Common myeloid progenitor, CD34-positive (primary cell): ENCODE measurements around the gene LILRB5.
"Not testable (repeated sequence)": the region's sequence is repeated elsewhere in the genome, so short reads cannot be mapped to it uniquely, and the experiment has no call there.

Experiments used
- CTCF ChIA-PET: fragments of 350-600 bp; sonication (Branson Sonifier 250); formaldehyde crosslinking; loops from one replicate; lab custom pipeline; 2021; ENCODE audit warnings: antibody characterized with exemption; lab: Charles Lee
- POLR2A ChIA-PET: fragments of 350-600 bp; sonication (Branson Sonifier 250); formaldehyde crosslinking; loops from one replicate; lab custom pipeline; 2021; ENCODE audit warnings: antibody characterized with exemption; lab: Charles Lee
- DNase-seq, 3 donors: peaks; one replicate each; pipeline versions ENCODE4 v3.0.0 to v3.0.0-alpha.2; 2013
- H3K27ac ChIP-seq, 2 experiments: 1 replicate in 1 of 2; 2 replicates in 1 of 2; pipeline ENCODE4 v1.7.0; 2013; ENCODE audit warnings: inconsistent platforms in 2 of 2, low read length in 2 of 2, mild to moderate bottlenecking in 2 of 2, low read depth in 1 of 2, moderate library complexity in 1 of 2; ENCODE audit not compliant: severe bottlenecking in 2 of 2, insufficient read depth in 1 of 2, poor library complexity in 1 of 2
- H3K27me3 ChIP-seq, 5 experiments: replicated peaks in 2 of 5; 1 replicate in 3 of 5; 2 replicates in 2 of 5; pipeline versions ENCODE4 v1.6.1 to v1.7.0; 2013; ENCODE audit warnings: low read length in 4 of 5, mild to moderate bottlenecking in 2 of 5, moderate library complexity in 2 of 5, inconsistent platforms in 1 of 5; ENCODE audit not compliant: insufficient read depth in 5 of 5, control insufficient read depth in 4 of 5
- H3K36me3 ChIP-seq, 4 experiments: 1 replicate in 2 of 4; 2 replicates in 2 of 4; pipeline versions ENCODE4 v1.6.1 to v1.7.0; 2013; ENCODE audit warnings: low read length in 3 of 4, control low read depth in 1 of 4, mild to moderate bottlenecking in 1 of 4; ENCODE audit not compliant: control insufficient read depth in 4 of 4, insufficient read depth in 4 of 4
- H3K4me1 ChIP-seq, 4 experiments: 1 replicate in 3 of 4; 2 replicates in 1 of 4; pipeline versions ENCODE4 v1.6.1 to v1.7.1; 2013; ENCODE audit warnings: low read length in 3 of 4, mild to moderate bottlenecking in 3 of 4, control low read depth in 1 of 4, inconsistent platforms in 1 of 4, moderate library complexity in 1 of 4; ENCODE audit not compliant: control insufficient read depth in 4 of 4, insufficient read depth in 4 of 4; ENCODE audit errors: control extremely low read depth in 1 of 4
- H3K4me3 ChIP-seq, 7 experiments: 1 replicate in 4 of 7; 2 replicates in 3 of 7; pipeline versions ENCODE4 v1.5.1 to v1.7.0; 2013; ENCODE audit warnings: mild to moderate bottlenecking in 7 of 7, low read length in 6 of 7, moderate library complexity in 6 of 7, inconsistent platforms in 2 of 7, low read depth in 2 of 7, control low read depth in 1 of 7; ENCODE audit not compliant: insufficient read depth in 4 of 7, control insufficient read depth in 1 of 7; ENCODE audit errors: extremely low read depth in 1 of 7
- H3K9me3 ChIP-seq, 5 experiments: 1 replicate in 4 of 5; 2 replicates in 1 of 5; pipeline versions ENCODE4 v1.6.1 to v1.7.1; 2013; ENCODE audit warnings: low read length in 4 of 5, mild to moderate bottlenecking in 2 of 5, inconsistent platforms in 1 of 5, low read depth in 1 of 5, moderate library complexity in 1 of 5; ENCODE audit not compliant: control insufficient read depth in 4 of 5, insufficient read depth in 2 of 5; ENCODE audit errors: control extremely low read depth in 1 of 5
- WGBS: methylation state at CpG from one replicate; pipeline ENCODE4 v1.1.5; 2013; ENCODE audit not compliant: insufficient coverage; 5-methylcytosine and 5-hydroxymethylcytosine counted together

LILRB5 gene

DNA sequence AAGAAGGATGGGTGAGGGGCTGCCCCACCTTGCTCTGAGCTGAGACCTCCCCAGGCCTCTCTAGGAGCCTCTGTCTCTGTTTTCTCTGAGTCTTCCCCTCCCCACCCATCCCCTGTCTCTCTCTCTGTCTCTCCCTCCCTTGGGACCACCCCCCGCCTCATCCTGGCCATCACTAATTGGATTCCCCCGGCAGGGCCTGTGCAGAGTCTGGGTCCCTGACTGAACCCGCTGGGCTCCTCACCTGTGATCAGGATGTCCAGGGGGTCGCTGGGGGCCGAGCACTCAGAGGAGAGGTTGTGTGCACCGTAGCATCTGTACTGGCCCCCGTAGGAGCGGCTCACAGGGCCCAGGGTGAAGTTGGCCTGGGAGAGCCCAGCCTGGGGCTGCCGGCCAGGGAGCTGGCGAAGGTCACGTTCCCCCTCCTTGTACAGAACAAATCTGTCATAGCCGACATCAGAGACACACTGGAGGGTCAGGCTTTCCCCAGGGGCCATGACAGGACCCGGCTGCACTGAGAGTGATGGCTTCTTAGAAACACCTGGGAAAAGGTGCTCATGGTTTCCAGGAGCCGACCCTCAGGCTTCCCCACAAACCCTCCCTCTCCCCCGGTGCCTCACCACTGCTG, 21.6 kb upstream of the LILRB5 start:
- H3K27me3 ChIP-seq, H3K4me3 ChIP-seq, H3K9me3 ChIP-seq, DNase-seq, H3K27ac ChIP-seq, H3K36me3 ChIP-seq, POLR2A ChIA-PET: not testable (repeated sequence)
- H3K4me1 ChIP-seq: peaks cover 15 to 48% (median 45%) of the 10 kb centered on the region in 4 experiments
- CTCF ChIA-PET: interaction anchor here (1.0 to 2.1 kb wide), 2 partner anchors 12 to 44 kb away, joined by 3 to 8 read pairs; no protein-coding TSS in a partner anchor
- WGBS: 96% methylated on average over 11 of the region's 15 CpGs

- H3K9me3 ChIP-seq, H3K36me3 ChIP-seq, DNase-seq, H3K27me3 ChIP-seq, H3K27ac ChIP-seq, POLR2A ChIA-PET, H3K4me3 ChIP-seq: not testable (repeated sequence)
- WGBS: 95% methylated on average over 9 of the region's 13 CpGs
- CTCF ChIA-PET: interaction anchor here (1.0 to 2.1 kb wide), 2 partner anchors 11 to 43 kb away, joined by 3 to 8 read pairs; no protein-coding TSS in a partner anchor
- H3K4me1 ChIP-seq: peaks cover 12 to 42% (median 39%) of the 10 kb centered on the region in 4 experiments
These were observed 21.0 kb upstream of the LILRB5 start for GRCh38 chr19:54278056-54278455.

GRCh38 chr19:54277111-54277615, 20.1 kb upstream of the LILRB5 start:
- H3K27me3 ChIP-seq, POLR2A ChIA-PET, H3K9me3 ChIP-seq, H3K36me3 ChIP-seq, H3K4me3 ChIP-seq, H3K27ac ChIP-seq, DNase-seq: not testable (repeated sequence)
- CTCF ChIA-PET: interaction anchor here (2.1 kb wide), 1 partner anchor 10 kb away, joined by 8 read pairs; no protein-coding TSS in a partner anchor
- WGBS: no CpG with 5 or more reads among the region's 15 CpGs
- peaks cover 6 to 36% (median 31%) of the 10 kb centered on the region in 4 experiments for H3K4me1 ChIP-seq

DNA sequence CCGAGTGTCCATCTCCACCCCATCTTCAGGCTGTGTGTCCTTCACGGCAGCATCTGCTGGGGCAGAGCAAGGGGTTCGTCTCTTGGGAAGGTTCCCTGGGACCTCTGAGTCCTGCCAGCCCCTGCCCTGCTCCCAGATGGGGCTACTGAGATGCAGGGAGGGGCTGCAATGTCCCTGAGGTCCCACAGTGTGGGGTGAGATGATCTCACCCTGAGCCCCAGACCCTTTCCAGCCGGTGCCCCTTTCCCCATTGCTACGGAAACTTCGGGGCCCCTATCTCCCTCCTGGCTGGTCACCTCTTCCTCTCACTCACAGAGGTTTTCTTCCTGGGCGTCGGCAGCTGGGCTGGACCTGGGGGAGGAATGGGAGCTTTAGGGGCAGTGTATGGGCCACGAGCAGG, 18.9 kb upstream of the LILRB5 start:
- Histone ChIP-seq H3K27me3 (no peaks in the 10 kb centered on the region), H3K4me3 (no peak overlapping the region), H3K9me3 (no peaks in the 10 kb centered on the region), H3K27ac (no peak overlapping the region), H3K4me1 (peaks cover 0 to 29% (median 23%) of the 10 kb centered on the region in 4 experiments), H3K36me3 (peaks cover 0 to 8% (median 1%) of the 10 kb centered on the region in 4 experiments)
- no peak for DNase-seq
- CTCF ChIA-PET: interaction anchor here (1.3 kb wide), 1 partner anchor 9 kb away, joined by 3 read pairs; no protein-coding TSS in a partner anchor
- WGBS: 100% methylated on average over 4 of the region's 9 CpGs
- POLR2A ChIA-PET: no interaction called here

DNA sequence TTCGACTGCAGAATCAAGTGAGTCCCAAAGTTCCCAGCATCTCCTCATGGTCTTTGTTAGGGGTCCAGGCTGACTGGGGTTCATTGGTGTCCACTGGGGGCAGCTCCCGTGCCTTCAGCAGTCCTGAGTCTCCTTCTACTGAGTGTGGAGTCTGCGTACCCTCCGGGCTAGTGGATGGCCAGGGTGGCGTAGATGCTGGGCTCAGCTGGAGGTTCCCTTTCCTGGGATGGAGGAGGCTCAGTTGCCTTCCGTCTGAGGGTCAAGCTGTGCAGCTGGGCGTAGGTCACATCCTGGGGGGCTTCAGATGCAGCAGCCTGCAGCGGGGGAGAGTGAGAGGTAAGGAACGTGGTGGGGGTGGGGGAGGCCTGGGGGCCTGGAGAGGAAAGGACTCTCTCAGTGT, 17.4 kb upstream of the LILRB5 start:
- POLR2A ChIA-PET, H3K27me3 ChIP-seq, H3K4me3 ChIP-seq, H3K36me3 ChIP-seq, CTCF ChIA-PET, H3K27ac ChIP-seq, DNase-seq, H3K9me3 ChIP-seq: not testable (repeated sequence)
- peaks cover 0 to 15% (median 9%) of the 10 kb centered on the region in 4 experiments for H3K4me1 ChIP-seq
- WGBS: 94% methylated on average over 2 of the region's 9 CpGs

DNA sequence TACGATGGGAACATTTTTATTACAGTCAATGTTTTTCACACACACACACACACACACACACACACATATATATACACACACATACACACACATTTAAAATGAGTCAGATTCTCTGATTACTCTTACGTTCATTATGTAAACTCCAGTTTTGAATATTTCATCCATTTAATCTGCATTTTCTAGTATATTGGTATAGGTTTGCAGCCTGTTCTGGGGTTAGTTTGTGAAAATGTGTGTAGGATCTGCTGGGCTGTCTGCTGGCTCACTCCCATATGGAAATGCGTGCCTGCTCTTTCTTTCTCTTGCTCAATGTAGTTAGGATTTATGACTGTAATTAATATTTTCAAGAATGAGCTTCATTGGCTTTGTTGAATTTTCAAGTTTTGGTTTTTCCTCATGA, 16.7 kb upstream of the LILRB5 start:
- ChIA-PET CTCF (interaction anchor here (0.7 kb wide), 1 partner anchor 111 kb away, joined by 3 read pairs; no protein-coding TSS in a partner anchor), POLR2A (no interaction called here)

GRCh38 chr19:54272181-54272580, 15.1 kb upstream of the LILRB5 start:
- H3K4me3 ChIP-seq, H3K27me3 ChIP-seq, CTCF ChIA-PET, H3K27ac ChIP-seq, H3K9me3 ChIP-seq, POLR2A ChIA-PET, H3K4me1 ChIP-seq, H3K36me3 ChIP-seq: not testable (repeated sequence)
- WGBS: 39% methylated on average over 3 of the region's 5 CpGs
- peak in 1 of 3 donors; percentile 32 for DNase-seq

More for the DNA sequence above, 16.7 kb upstream of the LILRB5 start:
- Histone ChIP-seq H3K27me3 (no peaks in the 10 kb centered on the region), H3K4me1 (peaks cover 0 to 8% (median 5%) of the 10 kb centered on the region in 4 experiments), H3K9me3 (no peaks in the 10 kb centered on the region), H3K27ac (no peak overlapping the region), H3K36me3 (peaks cover 0 to 8% (median 1%) of the 10 kb centered on the region in 4 experiments), H3K4me3 (no peak overlapping the region)
- WGBS: 100% methylated on average over 1 of the region's 3 CpGs
- DNase-seq: no peak
